HFF-Myc (cell line): ENCODE measurements around the gene LIMCH1.

Experiments
- DNase-seq: peaks from one replicate; pipeline ENCODE4 v3.0.0-alpha.2; 2011; ENCODE audit warnings: low read depth; ENCODE audit errors: extremely low read depth
- H3K4me3 ChIP-seq: replicated peaks from 2 replicates; pipeline ENCODE4 v1.5.1; 2011; ENCODE audit warnings: low read depth, mild to moderate bottlenecking, control low read depth, low read length
- TF ChIP-seq, protein P1 (sequence below): IDR thresholded peaks from 2 replicates; pipeline ENCODE4 v1.5.1; 2012; ENCODE audit warnings: mild to moderate bottlenecking, low read depth, low read length, control low read depth; ENCODE audit errors: missing control alignments

LIMCH1 gene

DNA sequence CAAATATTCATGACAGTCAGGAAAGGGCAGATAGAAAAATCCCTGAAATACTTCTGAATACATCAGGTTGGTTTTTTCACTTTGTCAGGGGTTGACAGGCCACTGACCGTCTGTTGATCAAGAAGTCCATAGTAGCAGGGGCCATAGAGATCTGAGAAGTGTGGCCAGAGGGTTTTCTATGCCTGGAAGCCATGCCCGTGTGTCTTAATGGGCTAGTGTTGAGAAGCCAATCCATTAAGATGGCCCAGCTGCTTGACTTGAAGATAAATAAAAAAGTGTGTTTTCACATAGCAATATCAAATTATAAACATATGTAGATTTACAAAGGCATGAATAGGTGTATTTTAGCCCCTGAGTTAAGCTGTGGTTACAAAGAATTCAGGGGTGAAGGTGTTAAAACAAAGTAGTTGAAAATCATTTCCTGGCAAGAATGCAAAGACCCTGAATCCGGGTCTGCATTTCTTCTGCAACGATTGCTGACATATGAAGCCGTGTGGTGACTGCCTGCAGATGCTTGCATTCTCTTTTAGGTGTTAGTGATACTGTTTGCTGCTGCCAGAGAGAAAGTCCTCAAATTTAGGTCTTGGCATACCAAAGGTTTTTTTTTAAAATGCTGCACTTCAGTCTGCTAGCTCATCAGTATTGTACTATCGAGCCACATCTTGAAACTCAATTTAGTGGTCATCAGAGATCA, 9.3 kb upstream of the LIMCH1 start:
- TF ChIP-seq, protein P1, sequence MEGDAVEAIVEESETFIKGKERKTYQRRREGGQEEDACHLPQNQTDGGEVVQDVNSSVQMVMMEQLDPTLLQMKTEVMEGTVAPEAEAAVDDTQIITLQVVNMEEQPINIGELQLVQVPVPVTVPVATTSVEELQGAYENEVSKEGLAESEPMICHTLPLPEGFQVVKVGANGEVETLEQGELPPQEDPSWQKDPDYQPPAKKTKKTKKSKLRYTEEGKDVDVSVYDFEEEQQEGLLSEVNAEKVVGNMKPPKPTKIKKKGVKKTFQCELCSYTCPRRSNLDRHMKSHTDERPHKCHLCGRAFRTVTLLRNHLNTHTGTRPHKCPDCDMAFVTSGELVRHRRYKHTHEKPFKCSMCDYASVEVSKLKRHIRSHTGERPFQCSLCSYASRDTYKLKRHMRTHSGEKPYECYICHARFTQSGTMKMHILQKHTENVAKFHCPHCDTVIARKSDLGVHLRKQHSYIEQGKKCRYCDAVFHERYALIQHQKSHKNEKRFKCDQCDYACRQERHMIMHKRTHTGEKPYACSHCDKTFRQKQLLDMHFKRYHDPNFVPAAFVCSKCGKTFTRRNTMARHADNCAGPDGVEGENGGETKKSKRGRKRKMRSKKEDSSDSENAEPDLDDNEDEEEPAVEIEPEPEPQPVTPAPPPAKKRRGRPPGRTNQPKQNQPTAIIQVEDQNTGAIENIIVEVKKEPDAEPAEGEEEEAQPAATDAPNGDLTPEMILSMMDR: no peak
- peak; percentile 4 for DNase-seq
- no peak overlapping the region for H3K4me3 ChIP-seq

- no peak overlapping the region for H3K4me3 ChIP-seq
- TF ChIP-seq, protein P1: no peak
- no peak for DNase-seq
Observed at GRCh38 chr4:41530741-41531140, 7.2 kb upstream of the LIMCH1 start.

DNA sequence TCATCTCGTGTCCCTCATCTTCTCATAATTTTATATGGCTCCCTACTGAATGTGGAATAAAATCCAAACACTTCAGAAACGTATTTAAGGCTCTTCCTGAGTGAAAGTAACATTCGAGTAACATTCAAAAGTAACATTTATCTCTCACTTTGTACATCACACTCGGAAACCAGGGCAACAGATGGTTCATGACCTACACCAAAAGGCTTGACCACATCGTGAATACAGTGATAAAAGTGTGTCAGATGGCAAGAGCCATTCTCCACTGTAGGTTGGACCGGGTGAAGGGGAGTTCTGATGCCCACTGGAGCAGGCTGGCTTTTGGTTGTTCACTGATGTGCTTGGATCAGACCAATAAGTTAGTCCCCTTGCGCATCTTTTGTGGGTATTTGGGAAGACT, 5.6 kb upstream of the LIMCH1 start:
- TF ChIP-seq, protein P1: no peak

GRCh38 chr4:41532882-41533281, 5.1 kb upstream of the LIMCH1 start:
- TF ChIP-seq, protein P1: no peak
- no peak for DNase-seq
- H3K4me3 ChIP-seq: no peak overlapping the region

More for the DNA sequence above, 5.6 kb upstream of the LIMCH1 start:
- no peak overlapping the region for H3K4me3 ChIP-seq
- DNase-seq: no peak

- TF ChIP-seq, protein P1: no peak
- no peak for DNase-seq
- no peak overlapping the region for H3K4me3 ChIP-seq
Observed at GRCh38 chr4:41533680-41534079, 4.3 kb upstream of the LIMCH1 start.

GRCh38 chr4:41534404-41534803, 3.6 kb upstream of the LIMCH1 start:
- DNase-seq: no peak
- no peak overlapping the region for H3K4me3 ChIP-seq
- TF ChIP-seq, protein P1: no peak

- DNase-seq: no peak
- TF ChIP-seq, protein P1: no peak
- H3K4me3 ChIP-seq: no peak overlapping the region
Observed at GRCh38 chr4:41535911-41536371, 2.0 kb upstream of the LIMCH1 start.
